CD4-positive, alpha-beta T cell treated with Interleukin-12 subunit alpha and Interleukin-12 subunit beta, for 1 hour (primary cell): ENCODE measurements around the gene MT1F.

ENCODE experiments used
- DNase-seq: peaks from one replicate; pipeline ENCODE4 v3.0.0-alpha.2; 2020

The MT1F gene

DNA sequence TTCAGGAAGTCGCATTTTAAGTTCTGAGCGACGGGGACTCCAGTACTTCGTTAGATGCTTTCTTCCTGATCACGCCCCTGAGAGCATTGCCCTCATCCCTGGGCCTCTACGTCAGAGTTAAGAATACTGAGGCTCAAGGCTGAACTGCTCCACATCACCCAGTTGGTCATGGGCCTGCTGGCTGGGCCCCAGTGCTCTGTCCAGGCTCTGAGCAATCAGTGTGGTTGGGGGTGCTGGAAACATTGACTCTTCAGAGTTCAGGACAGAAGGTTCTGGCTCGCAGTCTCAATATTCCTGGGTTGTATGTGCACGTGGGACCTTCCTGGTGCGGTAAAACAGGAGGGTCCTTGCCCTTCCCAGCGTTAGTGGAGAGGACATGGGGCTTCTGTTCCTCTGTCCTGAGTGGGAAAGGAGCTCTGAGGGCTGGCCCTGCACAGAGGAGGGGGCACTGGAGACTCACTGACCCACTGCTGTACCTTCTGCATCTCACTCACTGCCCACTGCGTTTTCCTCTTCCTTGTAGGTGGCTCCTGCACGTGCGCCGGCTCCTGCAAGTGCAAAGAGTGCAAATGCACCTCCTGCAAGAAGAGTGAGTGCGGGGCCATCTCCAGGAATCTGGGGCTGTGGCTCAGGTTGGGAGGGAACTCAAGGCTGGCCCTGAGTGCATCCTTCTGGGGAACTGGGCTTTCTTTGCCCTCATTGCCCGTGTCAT lies 31.7 kb upstream of the MT1F start:
- no peak for DNase-seq

DNA sequence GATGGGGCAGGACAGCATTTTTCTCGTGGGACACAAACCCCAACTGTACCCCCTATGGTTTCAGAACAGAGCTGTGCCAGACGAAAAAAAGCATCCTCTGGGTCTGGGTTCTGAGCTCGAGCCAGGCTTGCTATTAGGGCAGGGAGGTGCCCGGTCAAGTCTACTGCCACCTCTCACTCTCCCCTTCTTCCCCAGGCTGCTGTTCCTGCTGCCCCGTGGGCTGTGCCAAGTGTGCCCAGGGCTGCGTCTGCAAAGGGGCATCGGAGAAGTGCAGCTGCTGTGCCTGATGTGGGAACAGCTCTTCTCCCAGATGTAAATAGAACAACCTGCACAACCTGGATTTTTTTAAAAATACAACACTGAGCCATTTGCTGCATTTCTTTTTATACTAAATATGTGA lies 31.1 kb upstream of the MT1F start:
- no peak for DNase-seq

DNA sequence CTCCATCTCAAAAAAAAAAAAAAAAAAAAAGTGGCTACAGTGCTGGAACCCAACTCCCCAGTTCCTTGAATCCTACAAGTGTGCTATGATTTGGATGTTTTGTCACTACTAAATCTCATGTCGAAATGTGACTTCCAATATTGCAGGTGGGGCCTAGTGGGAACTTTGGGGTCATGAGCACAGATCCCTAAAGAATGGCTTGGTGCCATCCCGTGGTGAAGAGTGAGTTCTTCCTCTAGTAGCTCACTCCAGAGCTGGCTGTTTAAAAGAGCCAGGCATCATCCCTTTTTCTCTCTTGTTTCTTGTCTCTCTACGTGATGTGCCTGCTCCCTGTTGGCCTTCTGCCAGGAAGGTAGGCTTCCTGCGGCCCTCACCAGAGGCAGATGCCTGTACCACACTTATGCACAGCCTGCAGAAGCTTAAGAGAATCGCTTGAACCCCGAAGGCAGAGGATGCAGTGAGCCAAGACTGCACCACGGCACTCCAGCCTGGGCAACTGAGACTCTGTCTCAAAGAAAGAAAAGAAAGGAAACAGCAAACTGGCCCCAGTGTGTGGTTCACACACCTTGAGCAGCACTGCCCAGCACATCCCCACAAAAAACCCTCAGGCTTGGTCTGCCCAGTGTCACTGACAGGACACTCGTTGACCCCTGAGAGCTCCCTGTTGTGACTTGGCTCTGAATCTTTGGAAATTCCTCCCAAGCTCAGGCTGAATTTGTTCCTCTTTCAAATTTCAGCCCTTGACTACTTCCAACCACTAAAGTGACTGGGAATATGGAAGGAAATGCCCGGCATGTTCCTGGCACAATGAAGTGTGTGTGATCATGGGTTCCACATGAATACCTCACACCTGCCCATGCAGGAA lies 29.0 kb upstream of the MT1F start:
- DNase-seq = no peak

DNA sequence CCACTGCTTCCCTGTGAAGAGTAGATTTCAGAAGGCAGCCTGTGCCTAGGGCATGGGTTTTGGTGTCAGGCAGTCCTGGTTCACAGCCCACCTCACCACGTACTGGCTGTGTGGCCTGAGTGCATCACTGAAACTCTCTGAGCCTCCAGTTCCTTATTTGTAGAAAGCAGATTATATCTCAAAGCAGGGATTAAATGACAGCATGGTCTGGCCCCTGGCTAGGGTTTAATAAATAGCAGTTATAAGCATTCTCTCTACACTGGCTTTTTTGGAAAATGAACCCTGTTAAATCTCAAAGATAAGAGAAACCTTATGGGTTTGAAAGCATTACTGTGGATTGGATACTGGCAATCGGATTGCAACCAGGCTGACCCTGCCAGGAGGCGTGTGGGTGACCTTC lies 28.2 kb upstream of the MT1F start:
- no peak for DNase-seq

DNA sequence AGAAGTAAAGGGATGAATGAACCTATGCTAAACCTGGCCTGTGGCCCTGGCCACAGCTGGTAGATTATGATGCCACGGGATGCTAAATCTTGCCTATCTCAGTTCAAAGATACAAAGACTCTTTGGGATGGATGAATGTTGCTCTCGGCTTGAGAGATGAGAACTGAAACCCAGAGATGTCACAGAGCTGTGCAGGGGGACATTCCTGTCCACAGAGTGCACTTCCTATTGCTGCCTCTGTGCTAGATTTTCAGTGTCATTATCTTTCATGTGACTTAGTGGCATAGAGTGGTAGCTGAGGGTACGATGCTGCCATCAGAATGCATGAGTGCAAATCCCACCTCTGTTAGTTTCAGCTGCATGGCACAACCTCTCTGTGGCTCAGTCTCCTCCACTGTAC lies 27.6 kb upstream of the MT1F start:
- no peak for DNase-seq

DNA sequence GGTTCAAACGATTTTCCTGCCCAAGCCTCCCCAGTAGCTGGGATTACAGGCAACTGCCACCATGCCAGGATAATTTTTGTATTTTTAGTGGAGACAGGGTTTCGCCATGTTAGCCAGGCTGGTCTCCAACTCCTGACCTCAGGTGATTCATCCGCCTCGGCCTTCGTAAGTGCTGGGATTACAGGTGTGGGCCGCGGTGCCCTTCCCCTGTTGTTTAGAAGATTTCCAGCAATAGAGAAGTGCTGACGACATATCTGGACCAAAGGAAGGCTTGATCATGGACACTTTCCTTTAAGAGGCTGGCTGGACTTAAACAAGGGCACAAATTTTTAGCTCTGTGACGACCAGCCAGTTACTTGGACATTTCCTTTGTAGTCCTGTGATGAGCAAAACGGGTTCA lies 26.6 kb upstream of the MT1F start:
- no peak for DNase-seq

DNA sequence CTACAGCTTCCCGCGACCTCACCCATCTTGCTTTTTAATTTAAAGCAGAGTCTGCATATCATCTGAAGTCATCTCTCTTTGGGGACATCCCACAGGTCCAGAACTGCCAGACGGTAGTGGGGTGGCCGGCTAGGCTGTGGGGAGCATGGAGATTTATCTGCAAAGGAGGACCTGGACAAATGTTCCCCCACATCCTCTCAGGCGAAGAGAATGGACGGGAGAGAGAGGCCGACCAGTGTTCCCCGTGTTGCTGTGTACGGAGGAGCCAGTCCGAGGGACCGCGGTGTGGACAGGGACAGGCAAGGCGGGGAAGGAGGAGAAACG lies 26.0 kb upstream of the MT1F start:
- no peak for DNase-seq

DNA sequence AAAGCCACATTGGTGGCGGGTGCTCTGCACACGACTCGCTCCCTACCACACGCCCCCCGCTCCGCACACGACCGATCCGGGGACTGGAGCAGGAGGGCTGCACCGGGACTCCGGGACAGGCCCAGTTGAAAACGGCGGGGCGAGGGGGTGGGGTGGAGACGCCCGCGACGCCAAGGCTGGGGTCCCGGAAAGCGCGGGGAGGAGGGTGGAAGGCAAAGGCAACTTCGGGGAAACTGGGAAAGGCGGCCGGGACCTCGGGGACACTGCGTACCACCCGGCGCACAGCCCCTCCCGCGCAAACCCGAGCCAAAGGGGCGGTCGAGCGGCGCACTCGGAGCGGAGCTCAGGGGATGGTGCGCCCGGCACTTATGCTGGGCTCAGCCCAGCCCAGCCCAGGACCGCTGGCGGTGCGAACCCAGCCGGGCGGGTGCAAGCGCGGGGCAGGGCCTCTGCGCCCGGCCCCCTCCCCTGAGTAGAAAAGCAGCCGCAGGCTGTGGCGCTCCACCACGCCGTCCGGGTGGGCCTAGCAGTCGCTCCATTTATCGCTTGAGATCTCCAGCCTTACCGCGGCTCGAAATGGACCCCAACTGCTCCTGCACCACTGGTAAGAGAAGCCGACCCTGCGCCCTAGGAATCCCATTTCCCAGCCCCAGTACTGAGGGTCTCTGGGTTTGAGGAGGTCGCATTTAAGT lies 25.5 kb upstream of the MT1F start, which contains the start of gene MT1M:
Gene MT1M, plus strand, starts transcription at position 504 of the 692 bp plus-strand sequence. Its CDS starts 73 bp downstream, at position 577.
- no peak for DNase-seq

DNA sequence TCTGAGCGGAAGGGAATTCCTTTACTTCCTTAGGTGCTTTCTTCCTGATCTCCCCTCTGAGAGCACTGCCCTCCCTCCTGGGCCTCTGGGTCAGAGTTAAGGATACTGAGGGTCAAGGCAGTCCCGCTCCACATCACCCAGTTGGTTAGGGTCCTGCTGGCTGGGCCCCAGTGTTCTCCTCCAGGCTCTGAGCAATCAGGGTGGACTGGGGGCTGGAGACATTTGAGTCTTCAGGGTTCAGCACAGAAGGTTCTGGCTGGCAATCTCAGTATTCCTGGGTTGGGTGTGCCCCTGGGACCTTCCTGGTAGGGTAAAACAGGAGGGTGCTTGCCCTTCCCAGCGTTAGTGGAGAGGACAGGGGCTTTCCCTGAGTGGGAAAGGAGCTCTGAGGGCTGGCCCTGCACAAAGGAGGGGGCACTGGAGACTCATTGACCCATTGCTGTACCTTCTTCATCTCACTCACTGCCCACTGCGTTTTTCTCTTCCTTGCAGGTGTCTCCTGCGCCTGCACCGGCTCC lies 24.9 kb upstream of the MT1F start:
- DNase-seq = no peak

DNA sequence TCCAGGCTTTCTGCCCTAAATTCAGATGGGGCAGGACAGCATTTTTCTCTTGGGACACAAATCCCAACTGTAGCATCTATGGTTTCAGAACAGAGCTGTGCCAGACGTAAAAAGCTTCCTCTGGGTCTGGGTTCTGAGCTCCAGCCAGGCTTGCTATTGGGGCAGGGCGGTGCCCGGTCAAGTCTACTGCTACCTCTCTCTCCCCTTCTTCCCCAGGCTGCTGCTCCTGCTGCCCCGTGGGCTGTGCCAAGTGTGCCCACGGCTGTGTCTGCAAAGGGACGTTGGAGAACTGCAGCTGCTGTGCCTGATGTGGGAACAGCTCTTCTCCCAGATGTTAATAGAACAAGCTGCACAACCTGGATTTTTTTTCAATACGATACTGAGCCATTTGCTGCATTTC lies 24.2 kb upstream of the MT1F start:
- no peak for DNase-seq

DNA sequence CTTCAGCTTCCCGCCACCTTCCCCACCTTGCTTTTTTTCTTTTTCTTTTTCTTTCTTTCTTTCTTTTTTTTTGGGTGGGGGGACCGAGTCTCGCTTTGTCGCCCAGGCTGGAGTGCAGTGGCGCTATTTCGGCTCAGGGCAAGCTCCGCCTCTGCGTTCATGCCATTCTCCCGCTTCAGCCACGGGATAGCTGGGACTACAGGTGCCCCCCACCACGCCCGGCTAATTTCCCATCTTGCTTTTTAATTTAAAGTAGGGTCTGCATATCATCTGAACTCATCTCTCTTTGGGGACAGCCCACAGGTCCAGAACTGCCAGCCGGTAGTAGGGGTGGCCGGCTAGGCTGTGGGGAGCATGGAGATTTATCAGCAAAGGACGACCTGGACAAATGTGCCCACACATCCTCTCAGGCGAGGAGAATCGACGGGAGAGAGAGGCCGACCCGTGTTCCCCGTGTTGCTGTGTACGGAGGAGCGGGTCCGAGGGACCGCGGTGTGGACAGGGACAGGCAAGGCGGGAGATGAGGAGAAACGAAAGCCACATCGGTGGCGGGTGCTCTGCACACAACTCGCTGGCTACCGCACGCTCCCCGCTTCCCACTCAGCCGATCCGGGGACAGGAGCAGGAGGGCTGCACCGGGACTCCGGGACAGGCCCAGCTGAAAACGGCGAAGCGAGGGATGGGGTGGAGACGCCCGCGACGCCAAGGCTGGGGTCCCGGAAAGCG lies 22.9 kb upstream of the MT1F start:
- no peak for DNase-seq

DNA sequence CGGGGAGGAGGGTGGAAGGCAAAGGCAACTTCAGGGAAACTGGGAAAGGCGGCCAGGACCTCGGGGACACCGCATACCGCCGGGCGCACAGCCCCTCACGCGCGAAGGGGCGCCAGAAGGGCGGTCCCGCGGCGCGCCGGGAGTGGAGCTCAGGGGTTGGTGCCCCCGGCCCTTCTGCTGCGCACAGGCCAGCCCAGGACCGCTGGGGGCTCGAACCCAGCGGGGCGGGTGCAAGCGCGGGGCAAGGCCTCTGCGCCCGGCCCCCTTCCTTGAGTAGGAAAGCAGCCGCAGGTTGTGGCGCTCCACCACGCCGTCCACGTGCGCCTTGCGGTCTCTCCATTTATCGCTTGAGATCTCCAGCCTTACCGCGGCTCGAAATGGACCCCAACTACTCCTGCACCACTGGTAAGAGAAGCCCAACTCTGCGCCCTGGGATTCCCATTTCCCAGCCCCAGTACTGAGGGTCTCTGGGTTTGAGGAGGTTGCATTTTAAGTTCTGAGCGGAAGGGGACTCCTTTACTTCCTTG lies 22.3 kb upstream of the MT1F start:
- DNase-seq = no peak

DNA sequence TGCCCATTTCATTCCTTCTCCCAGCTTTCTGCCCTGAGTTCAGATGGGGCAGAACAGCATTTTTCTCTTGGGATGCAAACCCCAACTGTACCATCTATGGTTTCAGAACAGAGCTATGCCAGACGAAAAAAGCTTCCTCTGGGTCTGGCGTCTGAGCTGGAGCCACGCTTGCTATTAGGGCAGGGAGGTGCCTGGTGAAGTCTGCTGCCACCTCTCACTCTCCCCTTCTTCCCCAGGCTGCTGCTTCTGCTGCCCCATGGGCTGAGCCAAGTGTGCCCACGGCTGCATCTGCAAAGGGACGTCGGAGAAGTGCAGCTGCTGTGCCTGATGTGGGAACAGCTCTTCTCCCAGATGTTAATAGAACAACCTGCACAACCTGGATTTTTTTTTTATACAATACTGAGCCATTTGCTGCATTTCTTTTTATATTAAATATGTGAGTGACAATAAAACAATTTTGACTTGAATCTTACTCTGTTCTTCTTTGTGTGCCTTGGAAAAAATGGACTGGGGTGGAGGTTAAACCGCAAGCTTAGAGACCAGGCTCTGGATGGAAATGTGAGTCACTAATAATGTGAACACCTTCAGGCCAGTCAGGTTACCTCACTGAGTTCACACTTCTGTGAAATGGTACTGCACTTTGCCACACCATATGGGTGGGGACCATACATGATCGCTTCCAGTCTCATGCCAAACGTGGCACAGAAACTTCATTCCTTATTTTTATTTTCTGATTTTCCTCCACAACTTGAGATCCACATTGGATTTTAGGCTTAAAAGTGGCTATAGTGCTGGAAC lies 20.9 kb upstream of the MT1F start:
- DNase-seq = no peak

DNA sequence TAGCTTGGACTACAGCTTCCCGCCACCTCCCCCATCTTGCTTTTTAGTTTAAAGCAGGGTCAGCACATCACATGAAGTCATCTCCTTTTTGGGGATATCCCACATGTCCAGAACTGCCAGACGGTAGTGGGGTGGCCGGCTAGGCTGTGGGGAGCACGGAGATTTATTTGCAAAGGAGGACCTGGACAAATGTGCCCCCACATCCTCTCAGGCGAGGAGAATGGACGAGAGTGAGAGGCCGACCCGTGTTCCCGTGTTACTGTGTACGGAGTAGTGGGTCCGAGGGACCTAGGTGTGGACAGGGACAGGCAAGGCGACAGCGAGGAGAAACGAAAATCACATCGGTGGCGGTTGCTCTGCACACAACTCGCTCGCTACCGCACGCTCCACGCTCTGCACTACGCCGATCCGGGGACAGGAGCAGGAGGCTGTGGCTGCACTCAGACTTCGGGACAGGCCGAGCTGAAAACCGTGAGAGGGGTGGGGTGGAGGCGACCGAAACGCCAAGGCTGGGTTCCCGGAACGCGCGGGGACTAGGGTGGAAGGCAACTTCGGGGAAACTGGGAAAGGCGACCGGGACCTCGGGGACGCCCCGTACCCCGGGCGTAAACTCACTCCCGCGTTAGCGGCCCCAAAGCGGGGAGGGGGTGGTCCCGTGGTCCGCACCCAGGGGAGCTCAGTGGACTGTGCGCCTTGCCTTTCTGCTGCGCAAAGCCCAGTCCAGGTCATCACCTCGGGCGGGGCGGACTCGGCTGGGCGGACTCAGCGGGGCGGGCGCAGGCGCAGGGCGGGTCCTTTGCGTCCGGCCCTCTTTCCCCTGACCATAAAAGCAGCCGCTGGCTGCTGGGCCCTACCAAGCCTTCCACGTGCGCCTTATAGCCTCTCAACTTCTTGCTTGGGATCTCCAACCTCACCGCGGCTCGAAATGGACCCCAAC lies 19.7 kb upstream of the MT1F start, which contains the start of gene MT1A:
Gene MT1A, plus strand, starts transcription at position 853 of the 937 bp plus-strand sequence. Its CDS starts 73 bp downstream, at position 926.
- no peak for DNase-seq

DNA sequence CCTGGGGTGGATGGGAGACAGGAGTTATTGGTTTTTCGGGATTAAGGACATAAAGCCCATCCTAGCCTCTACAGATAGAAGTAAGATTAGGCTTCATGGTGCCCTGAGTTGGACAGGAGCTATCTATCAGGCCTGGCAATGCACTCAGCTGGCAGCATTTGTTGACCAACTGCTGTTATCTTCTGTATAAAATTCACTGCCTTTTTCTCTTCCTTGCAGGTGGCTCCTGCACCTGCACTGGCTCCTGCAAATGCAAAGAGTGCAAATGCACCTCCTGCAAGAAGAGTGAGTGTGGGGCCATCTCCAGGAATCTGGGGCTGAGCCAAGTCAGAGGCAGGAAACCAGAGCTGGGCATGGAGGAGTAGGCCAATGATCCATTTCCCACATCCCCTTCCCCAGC lies 18.7 kb upstream of the MT1F start:
- no peak for DNase-seq

DNA sequence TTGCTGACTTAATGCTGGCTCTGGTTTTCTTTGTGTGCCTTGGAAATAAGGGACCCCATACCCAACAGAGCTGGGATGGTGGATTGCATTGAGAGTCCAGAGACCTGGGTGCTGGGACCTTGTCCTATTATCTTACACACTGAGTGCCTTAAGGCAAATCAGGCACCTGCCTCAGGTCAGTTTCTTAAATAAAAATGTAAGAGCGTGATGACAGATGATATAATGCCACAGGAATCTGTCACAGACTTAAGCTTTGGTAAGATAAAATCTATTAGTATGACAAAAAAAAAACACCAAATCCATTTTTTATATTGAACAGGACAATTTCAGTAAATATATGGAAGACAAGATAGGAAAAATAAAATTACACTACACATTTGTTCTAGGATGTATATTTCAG lies 17.7 kb upstream of the MT1F start:
- DNase-seq = no peak

DNA sequence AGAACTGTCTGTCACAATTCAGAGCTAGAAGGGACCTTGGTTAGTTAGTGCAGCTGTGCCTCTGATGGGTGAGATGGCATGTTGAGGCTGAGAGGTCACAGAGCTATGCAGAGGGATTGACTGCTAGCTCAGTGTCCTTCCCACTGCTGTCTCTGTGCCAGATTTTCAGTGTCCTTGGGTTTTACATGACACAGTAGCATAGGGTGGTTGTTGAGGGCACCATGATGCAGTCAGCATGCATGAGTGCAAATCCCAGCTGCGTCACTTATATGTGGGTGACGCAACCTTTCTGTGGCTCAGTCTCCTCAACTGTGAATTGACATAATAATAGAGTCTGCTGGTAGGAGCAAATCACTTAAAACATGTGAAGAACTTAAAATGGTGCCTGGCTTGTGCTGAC lies 16.6 kb upstream of the MT1F start:
- no peak for DNase-seq

DNA sequence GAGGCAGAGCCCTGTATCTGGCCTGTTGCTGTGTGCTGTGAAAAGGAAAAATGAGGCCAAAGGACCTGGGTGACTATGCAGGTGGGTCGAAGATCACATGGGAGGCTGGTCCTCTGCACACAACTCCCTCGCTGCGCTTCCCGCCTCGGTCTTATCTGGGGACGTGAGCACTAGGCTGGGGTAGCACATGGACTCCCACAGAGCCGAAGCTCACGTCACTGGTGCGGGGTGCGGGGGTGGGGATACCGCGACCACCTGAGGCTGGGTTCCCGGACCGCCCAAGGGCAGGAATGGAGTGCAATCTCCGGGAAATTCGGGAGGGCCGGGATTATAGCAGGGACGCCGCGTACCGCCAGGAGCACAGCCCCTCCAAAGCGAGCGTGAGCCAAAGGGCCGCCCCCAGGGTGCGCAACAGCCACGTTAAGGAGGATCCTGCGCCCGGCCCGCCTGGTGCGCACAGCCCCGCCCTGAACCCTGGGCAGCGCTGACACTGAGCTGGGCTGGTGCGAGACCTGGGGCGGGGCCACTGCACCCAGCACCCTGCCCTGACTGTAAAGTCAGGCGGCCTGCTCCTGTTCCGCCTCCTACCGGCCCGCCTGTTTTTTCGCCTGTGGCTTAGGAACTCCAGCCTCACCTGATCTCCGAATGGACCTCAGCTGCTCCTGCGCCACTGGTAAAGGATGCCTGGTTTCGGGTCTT lies 14.5 kb upstream of the MT1F start:
- peak; percentile 81 for DNase-seq

DNA sequence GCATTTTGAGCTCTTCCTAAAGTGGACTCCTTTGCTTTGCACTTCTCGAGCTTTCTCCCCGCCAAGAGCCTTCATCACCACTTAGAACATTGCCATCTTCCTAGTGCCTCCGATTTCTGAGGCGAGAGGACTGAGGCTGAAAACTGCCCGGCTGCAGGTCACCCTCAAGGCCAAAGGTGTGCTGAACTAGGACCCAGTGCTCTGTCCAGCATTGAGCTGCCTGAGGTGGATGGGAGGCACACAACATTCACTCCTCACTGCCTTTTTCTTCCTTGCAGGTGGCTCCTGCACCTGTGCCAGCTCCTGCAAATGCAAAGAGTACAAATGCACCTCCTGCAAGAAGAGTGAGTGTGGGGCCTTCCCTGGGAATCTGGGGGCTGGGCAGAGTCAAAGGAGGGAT lies 13.9 kb upstream of the MT1F start:
- no peak for DNase-seq

DNA sequence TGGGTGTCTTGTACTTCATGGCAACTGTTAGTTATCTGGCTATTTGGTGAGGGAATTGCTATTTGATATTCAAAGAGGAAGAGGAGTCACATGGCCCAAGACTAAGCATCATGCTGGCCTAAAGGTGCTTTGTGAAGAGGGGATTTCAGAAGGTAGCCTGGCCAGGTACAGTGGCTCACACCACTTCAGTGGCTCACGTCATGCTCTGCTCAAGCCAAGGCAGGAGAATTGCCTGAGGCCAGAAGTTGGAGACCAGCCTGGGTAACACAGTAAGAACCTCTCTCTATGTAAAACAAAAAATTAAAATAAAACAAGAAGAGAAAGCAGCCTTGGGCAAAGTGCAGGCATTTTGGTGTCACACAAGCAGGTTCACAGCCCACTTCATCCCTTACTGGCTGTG lies 12.4 kb upstream of the MT1F start:
- no peak for DNase-seq
